Measurements from ENCODE around the gene USP10.

Gene USP10

GRCh38 chr16:84821728-84822689 is 122.2 kb downstream of the USP10 start:
- DNase-seq (ENCODE audit: low read depth in 2 of 2), result no peak

- no peak for DNase-seq (ENCODE audit: low read depth in 2 of 2)
Measured at GRCh38 chr16:84822990-84823389, 123.2 kb downstream of the USP10 start.

DNA sequence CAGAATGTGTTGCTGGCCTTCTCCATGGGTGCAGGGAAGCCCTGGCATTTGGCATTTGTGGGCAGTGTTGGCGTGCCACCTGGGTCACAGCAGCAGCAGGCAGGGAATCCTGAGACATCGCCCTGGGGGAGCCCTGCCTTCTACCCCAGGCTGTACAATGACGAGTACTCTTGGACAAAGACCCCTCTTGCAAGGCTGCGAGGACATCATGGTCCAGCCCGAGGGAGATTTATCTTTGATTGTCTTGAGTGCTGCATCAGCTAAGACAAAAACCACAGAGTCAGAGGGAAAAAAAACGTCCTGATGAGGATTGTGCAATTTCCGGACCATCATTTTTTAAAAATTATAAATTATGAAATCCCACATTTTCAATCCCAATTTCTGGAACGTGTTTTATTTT is 123.7 kb downstream of the USP10 start:
- no peak for DNase-seq (ENCODE audit: low read depth in 2 of 2)

DNA sequence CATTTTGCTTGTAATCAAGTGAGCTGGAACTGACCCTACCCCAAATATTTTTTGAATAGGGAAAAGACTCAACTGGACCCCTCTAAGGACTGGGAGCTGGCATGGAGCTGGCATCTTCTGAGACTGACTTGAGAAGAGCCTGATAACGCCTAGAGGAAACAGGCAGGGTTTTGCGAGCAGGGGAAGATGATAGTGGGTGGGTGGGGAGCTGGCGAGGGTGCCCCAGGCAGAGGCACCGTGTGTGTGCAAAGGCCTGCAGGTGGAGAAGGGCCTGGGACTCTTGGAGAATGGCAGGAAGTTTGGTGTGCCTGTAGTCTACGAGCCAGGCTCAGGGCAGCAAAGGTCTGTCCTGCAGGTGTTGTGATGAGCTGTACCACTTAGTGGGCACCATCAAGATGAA is 124.1 kb downstream of the USP10 start:
- DNase-seq (ENCODE audit: low read depth in 2 of 2), result no peak

- no peak for DNase-seq (ENCODE audit: low read depth in 2 of 2)
Measured at GRCh38 chr16:84825896-84826557, 126.2 kb downstream of the USP10 start.

- no peak for DNase-seq (ENCODE audit: low read depth in 2 of 2)
Measured at GRCh38 chr16:84826558-84826941, 126.8 kb downstream of the USP10 start.

DNA sequence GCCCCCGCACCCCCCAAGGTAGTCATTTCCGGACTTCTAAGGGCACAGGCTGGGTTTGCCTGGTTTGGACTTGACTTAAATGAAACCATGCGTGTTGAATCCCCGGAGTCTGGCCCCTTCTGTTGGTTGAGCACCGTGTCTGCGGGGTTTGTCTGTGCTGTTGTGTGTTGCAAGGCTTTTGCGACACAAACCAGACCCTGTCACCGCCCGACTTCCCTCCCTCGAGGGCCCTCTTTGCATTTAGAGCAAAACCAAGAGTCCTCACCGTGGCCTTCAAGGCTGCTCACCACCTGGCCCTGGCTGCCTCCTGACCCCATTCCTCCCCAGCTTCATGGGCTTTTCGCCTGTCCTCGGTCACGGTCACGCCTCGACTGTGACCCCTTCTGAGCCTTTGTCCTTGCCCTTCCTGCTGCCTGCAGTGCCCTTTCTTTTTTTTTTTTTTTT is 127.4 kb downstream of the USP10 start:
- DNase-seq (ENCODE audit: low read depth in 2 of 2), result no peak

- no peak for DNase-seq (ENCODE audit: low read depth in 2 of 2)
Measured at GRCh38 chr16:84827897-84828296, 128.1 kb downstream of the USP10 start.

DNA sequence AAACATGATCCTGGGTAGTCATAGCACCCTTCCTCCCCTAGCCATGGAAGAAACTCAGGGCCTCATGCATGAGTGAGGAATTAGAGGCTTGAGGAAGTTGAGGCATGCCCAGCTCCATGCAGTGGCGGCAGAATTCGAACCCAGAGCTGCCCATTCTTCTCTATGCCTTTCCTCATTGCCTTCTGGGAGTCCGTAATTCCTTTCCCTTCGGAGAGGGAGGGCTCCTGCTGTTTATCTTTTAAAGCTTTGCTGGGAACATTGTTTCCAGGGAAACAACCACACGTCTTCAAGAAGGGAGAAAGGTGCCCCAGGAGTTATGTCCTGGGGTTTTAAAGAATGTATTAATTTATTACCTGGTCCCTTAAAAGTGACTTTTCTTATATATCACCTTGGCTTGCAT is 128.5 kb downstream of the USP10 start:
- DNase-seq (ENCODE audit: low read depth in 2 of 2), result no peak
